ENCODE results near the gene EGLN2.

Gene EGLN2

DNA sequence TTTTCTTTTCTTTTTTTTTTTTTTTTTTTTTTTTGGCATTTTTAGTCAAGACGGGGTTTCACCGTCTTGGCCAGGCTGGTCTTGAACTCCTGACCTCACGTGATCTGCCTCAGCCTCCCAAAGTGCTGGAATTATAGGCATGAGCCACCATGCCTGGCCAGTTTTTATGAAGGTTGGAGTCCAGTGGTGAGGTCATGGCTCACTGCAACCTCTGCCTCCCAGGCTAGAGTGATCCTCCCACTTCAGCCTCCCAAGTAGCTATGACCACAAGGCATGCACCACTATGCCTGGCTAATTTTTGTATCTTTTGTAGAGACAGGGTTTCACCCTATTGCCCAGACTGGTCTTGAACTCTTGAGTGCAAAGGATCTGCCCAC lies 43.8 kb upstream of the EGLN2 start:
- in situ Hi-C loops (cut with HindIII; ENCODE audit: low sequenced_read_pairs) = no loop called here
- DNase-seq (ENCODE audit: low read depth, low spot score) = no peak
- no peak for TF ChIP-seq CTCF (IDR thresholded peaks at IDR 0.05; ENCODE audit: low read depth, low read length)
- H3K4me3 ChIP-seq (ENCODE audit: low read depth, low read length) = no peak overlapping the region

DNA sequence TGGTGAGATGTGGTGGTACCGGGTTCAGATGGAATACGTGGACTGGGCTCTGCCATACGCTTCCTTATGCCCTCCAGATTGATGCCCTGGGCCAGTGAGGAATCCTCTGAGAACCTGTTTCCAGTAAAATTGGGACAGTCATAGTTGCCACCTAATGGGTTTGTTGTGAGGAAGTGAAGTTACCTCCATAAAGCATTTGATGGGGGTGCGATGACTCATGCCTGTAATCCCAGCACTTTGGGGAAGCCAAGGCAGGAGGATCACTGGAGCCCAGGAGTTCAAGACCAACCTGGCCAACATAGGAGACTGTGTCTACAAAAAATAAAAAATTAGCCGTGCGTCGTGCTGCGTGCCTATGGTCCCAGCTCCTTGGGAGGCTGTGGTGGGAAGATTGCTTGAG lies 43.2 kb upstream of the EGLN2 start:
- DNase-seq (ENCODE audit: low read depth, low spot score) = no peak
- TF ChIP-seq CTCF (IDR thresholded peaks at IDR 0.05; ENCODE audit: low read depth, low read length) = no peak
- in situ Hi-C loops (cut with HindIII; ENCODE audit: low sequenced_read_pairs) = no loop called here
- no peak overlapping the region for H3K4me3 ChIP-seq (ENCODE audit: low read depth, low read length)

- no peak for DNase-seq (ENCODE audit: low read depth, low spot score)
- in situ Hi-C loops (cut with HindIII; ENCODE audit: low sequenced_read_pairs) = no loop called here
- no peak for TF ChIP-seq CTCF (IDR thresholded peaks at IDR 0.05; ENCODE audit: low read depth, low read length)
- H3K4me3 ChIP-seq (ENCODE audit: low read depth, low read length) = no peak overlapping the region
Observed at GRCh38 chr19:40756502-40757110, 42.4 kb upstream of the EGLN2 start.

- TF ChIP-seq CTCF (IDR thresholded peaks at IDR 0.05; ENCODE audit: low read depth, low read length) = no peak
- in situ Hi-C loops (cut with HindIII; ENCODE audit: low sequenced_read_pairs) = no loop called here
- no peak overlapping the region for H3K4me3 ChIP-seq (ENCODE audit: low read depth, low read length)
- no peak for DNase-seq (ENCODE audit: low read depth, low spot score)
Observed at GRCh38 chr19:40758491-40758890, 40.5 kb upstream of the EGLN2 start.

DNA sequence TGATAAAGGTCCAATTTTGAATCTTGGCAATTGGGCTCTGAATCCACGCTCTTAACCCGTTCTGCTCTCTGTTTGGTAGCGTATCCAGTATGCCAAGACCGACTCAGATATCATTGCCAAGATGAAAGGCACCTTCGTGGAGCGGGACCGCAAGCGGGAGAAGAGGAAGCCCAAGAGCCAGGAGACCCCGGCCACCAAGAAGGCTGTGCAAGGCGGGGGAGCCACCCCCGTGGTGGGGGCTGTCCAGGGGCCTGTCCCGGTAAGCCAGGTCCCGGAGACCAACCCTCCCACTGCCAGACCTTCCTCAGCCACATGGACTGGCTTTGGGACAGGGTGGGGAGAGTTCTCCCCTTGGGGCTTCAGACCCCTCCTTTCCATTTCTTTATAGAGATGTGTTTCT lies 39.6 kb upstream of the EGLN2 start:
- DNase-seq (ENCODE audit: low read depth, low spot score) = no peak
- H3K4me3 ChIP-seq (ENCODE audit: low read depth, low read length) = no peak overlapping the region
- TF ChIP-seq CTCF (IDR thresholded peaks at IDR 0.05; ENCODE audit: low read depth, low read length) = no peak
- in situ Hi-C loops (cut with HindIII; ENCODE audit: low sequenced_read_pairs) = no loop called here

DNA sequence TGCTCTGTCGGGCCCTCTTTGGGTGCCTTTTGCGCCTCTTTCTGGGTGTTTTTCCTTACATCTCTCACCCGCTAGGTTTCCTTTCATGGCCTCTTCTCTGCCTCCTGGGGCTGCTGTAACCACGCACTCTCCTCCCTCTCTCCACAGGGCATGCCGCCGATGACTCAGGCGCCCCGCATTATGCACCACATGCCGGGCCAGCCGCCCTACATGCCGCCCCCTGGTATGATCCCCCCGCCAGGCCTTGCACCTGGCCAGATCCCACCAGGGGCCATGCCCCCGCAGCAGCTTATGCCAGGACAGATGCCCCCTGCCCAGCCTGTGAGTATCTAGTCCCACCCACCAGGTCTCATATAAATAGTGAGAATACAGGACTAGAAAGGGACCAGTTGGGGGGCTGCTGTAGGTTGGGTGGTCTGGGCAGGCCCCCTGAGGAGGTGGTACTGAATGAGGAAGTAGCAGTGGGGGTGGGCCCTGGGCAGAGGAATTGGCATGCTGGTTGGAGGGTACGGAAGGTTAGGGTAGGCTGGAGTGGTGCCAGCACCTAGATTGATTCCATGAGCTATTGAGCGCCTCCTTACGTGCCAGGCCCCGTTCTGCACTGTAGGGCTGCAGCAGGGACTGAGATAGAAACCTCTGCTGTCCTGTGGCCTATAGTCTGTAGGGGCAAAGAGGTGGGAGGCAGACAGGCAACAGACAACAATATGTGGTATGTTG lies 36.1 kb upstream of the EGLN2 start:
- peak; percentile 30 for TF ChIP-seq CTCF (IDR thresholded peaks at IDR 0.05; ENCODE audit: low read depth, low read length)
- peak; percentile 56 for DNase-seq (ENCODE audit: low read depth, low spot score)
- H3K4me3 ChIP-seq (ENCODE audit: low read depth, low read length) = no peak overlapping the region
- in situ Hi-C loops (cut with HindIII; ENCODE audit: low sequenced_read_pairs) = no loop called here

Data from astrocyte of the spinal cord (primary cell).